Stromal cell of bone marrow (primary cell): ENCODE results near the gene MRPS27.

Source experiments
- DNase-seq: peaks from one replicate; pipeline ENCODE4 v3.0.0-alpha.2; 2012; ENCODE audit warnings: low read depth

Gene MRPS27

DNA sequence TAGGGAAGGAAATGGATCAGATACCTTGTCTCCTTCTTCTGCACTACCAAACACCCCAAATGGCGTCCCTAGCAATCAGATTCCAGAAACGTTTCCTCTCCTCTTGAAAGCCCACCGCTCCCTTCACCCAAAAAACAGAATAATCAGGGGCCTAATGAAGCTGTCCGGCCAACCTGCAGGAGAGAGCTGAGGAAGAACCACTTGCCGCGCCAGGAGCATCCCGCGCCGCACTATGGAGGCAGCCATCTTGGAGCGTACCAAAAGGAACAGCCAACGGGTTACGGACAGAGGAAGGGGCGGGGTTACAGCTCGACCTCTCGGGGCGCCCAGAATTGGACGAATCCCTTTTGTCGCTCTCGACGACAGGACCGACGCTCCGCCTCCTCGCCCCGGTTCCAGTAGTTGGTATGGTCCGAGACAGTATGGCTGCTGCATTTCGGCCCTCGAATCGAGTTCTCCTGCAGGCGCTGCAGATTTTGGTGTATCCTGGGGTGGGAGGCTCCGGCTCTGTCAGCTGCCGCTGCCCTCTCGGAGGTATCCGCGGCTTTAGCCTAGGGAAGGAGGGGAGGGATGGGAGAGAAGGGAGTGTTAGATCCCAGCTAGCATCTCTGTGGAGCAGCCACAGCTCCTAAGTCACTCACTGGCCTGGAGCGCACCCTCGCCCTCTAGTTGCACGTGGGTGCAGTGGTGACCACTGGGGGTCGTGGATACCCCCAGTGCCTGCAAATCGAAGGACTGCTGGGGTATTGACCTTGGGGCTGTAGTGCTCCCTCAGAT is at the start of gene MRPS27, which contains the start of gene PTCD2:
Gene MRPS27, minus strand, starts transcription at position 265 of the 777 bp plus-strand sequence. Its CDS starts 19 bp downstream, at position 246.
Gene PTCD2, plus strand, starts transcription at position 398 of the 777 bp plus-strand sequence. Its CDS starts 10 bp downstream, at position 408.
- DNase-seq, result peak; percentile 98

- DNase-seq, result no peak
Measured at GRCh38 chr5:72369711-72370110, 49.7 kb upstream of the MRPS27 start.

DNA sequence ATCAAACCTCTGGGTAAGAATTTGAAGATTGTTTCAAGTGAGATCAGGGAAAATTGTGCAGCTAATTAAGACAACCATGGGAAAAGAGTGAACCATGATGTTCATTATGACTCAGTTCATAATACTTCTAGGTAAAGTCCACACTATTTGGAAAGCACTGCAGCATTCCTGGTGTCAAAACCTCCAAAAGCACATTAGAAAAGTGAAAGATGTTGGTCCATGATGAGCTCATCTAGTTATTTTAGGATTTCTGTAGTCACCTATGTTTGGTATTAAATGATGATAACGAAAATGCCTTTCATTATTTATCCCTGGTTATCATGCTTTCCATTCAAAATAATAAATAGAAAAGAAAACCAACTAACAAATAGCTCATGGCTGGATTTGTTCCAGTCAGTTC is 49.3 kb upstream of the MRPS27 start:
- no peak for DNase-seq

DNA sequence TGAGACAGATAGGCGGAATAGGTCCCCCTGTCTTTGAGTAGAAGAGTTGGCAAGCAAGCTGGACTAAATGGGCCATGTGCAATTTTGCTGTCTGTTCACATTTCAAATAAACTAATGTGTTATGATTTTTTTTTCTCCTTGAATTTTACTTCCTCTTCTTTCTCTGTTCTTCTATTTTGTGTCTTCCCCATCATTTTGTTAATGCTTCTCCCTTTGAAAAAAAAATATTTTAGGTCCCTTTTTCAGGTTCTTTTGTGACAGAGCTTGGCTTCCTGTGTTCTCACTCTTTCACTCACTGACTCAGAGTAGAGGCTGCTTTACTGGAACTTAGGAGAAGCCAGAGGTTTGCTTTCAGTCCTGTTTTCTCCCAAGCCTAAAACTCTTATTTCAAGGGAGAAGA is 48.2 kb upstream of the MRPS27 start:
- no peak for DNase-seq

DNA sequence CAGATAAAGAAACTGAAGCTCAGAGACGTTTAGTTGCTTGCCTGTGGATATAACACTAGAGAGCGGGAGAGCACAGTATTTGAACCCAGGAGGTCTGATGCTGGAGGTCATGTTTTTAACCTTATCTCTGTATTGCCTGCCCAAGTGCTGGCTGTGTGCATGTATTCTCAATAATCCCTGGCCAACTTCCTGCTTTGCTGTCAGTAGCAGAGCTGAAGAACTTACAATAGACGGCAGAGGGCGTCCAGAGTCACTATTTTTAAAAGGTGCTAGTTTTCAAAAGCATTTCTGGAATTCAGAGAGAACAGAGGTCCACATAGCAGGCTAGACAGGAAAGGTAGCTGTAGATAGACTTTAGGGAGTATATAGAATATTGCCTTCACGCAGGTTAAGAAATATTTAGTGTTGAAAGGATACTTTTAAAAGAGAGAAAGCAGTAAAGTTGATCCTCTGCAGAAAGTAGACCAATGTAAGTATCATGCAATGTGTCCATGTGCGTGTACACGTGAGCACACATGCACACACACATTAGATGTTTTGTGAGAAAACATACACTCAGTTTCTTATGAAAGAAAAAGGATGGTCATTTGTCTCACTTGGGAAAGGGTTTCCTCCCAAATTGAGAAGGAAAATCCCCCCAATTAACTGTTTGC is 46.4 kb upstream of the MRPS27 start:
- DNase-seq, result peak; percentile 51

- no peak for DNase-seq
Measured at GRCh38 chr5:72364951-72365350, 44.9 kb upstream of the MRPS27 start.

GRCh38 chr5:72364171-72364570 is 44.1 kb upstream of the MRPS27 start:
- DNase-seq, result no peak

DNA sequence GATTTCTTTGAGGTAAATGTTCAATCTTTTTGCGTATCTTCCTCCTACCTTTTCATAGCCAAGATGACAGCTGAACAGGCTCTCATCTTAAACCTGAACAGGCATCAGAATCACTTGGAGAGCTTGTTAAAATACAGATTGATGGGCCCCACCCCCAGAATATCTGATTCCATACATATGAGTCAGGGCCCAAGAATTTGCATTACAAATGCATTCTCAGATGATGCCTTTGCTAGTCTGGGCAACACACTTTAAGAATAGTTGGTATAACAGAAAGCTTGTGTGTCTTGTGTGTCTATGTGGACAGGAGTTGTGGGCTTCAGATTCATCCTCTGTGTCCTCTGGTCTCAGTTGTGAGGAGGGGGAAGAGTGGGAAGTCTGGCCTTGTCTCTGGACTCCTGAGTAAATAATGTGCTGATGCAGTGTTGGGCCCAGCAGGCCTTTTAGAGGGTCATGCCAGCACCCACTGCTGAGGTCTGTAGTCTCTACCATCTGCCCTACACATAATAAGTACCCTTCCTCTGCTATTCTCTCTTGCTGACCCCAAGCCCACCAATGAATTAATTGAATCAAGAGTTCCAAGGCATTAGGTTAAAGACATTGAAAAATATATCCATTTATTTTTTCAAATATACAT is 43.2 kb upstream of the MRPS27 start:
- DNase-seq, result peak; percentile 45

DNA sequence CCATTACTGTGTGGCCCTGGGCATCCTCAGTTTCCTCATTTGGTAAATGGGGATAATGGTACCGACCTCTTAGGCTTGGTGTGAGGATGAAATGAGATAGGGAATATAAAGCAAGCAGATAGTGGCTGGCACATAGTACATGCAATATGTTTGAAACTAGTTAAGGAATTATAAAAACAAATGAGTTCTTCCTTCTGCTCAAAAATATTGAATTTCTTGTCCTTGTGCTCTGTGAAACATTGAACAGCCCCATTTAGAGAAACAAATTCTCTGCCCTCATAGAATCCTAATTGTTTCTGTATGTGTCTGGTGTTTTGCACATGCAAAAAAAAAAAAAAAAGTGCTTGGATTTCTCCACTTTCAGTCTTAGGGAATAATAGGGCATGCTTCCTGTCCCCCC is 39.8 kb upstream of the MRPS27 start:
- DNase-seq, result no peak

- DNase-seq, result no peak
Measured at GRCh38 chr5:72358925-72359324, 38.9 kb upstream of the MRPS27 start.

- DNase-seq, result no peak
Measured at GRCh38 chr5:72356361-72356760, 36.3 kb upstream of the MRPS27 start.

GRCh38 chr5:72355706-72356299 is 35.8 kb upstream of the MRPS27 start:
- no peak for DNase-seq

- peak; percentile 88 for DNase-seq
Measured at GRCh38 chr5:72353046-72353445, 33.0 kb upstream of the MRPS27 start.

DNA sequence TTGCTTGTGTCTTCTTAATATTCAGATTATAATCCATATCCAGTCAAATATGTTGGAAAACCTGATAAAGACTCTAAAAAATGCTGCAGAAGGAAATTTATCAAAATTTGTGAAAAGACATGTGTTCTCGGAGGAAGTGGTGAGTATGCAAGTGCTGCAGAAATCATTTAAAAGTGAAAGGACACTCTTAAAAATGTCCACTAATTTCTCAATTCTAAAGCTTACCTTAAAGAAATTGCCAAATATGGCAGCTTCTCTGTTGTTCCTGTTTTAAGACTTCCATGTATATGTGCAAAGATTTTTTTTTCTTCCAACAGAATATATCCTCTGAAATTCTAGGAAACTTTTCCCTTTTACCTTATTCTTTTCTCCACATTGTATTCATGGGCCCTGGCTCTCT is 32.6 kb upstream of the MRPS27 start:
- DNase-seq, result no peak

- no peak for DNase-seq
Measured at GRCh38 chr5:72351376-72351775, 31.3 kb upstream of the MRPS27 start.

DNA sequence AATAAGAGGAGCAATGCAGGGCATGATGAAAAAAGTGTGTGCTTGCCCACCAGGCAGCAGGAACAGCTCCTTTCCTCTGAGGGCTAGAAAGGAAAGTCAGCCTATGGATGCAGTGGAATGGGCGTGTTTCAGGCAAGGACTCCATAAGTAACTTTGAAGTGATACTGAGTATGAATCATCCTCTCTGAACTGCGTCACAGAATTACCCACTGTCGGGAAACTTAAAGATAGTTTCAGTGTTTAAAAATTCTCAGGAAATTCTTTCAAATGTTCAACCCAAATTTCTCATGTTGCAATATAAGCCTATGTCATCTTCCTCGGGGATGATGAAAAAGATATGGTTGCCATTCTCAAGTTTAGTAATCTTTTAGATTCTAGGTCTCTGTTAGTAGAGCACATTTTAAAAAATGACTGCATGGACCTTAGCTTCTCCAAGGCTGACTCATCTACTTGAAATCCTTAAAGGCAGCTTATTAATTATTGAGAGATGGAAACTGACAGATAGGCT is 27.8 kb upstream of the MRPS27 start:
- peak; percentile 81 for DNase-seq

GRCh38 chr5:72346398-72346797 is 26.4 kb upstream of the MRPS27 start:
- no peak for DNase-seq

- no peak for DNase-seq
Measured at GRCh38 chr5:72338689-72339209, 18.7 kb upstream of the MRPS27 start.

- no peak for DNase-seq
Measured at GRCh38 chr5:72337159-72337558, 17.1 kb upstream of the MRPS27 start.

GRCh38 chr5:72330712-72331111 is 10.7 kb upstream of the MRPS27 start:
- no peak for DNase-seq

DNA sequence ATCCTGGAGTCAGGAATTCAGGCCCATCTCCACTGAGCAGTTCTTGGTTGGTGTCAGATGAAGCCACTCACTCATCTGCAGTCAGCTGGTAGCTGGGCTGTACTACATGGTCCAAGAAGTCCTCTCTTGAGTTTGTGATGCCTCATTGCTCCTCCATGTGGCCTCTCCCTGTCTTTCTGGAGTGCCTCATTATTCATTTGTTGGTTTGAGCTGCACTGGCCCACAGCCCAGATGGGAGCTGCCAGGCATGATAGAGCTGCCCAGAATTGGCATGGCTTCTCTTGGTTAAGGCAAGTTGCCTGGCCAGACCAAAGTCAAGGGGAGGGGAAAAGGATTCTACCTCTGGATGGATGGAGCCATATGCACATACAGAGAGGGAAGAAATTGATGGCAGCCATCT is 8.1 kb upstream of the MRPS27 start:
- peak; percentile 77 for DNase-seq

DNA sequence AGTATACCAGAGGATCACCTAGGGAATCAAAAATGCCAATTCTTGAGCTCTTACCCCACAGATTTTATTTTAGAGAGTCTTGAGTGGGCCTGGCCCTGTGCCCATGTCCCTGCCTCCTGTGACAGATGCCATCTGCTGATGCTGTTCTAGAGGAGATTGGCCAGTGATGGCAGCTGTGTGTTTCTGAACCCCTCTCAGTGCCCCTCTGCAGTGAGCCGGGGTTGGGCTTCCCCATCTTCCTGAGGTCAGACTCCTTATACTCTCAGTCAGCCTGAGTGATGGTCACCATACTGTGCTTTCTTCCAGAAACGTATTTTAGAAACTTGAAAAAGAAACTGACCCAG is 6.2 kb upstream of the MRPS27 start:
- no peak for DNase-seq
